GM12891 (cell line): Measurements from ENCODE around the gene THADA.

Experiments
- PAX5 ChIP-seq: IDR thresholded peaks from 2 replicates; pipeline ENCODE4 v1.6.1; 2011; ENCODE audit warnings: low read length, moderate library complexity, mild to moderate bottlenecking; ENCODE audit not compliant: insufficient read depth, severe bottlenecking
- POLR2A ChIP-seq: IDR thresholded peaks from 2 replicates; pipeline ENCODE4 v1.6.1; 2011; ENCODE audit warnings: low read depth, low read length, control low read depth
- POLR2AphosphoS5 ChIP-seq: IDR thresholded peaks from 2 replicates; pipeline ENCODE4 v1.6.1; 2011; ENCODE audit warnings: low read depth, low read length, control low read depth
- TAF1 ChIP-seq: IDR thresholded peaks from 2 replicates; pipeline ENCODE4 v1.6.1; 2011; ENCODE audit warnings: low read depth, low read length, control low read depth

GRCh38 chr2:43406651-43407279, 189.1 kb downstream of the THADA start:
- TF ChIP-seq TAF1 (no peak), POLR2A (no peak), POLR2AphosphoS5 (no peak), PAX5 (no peak)
